Left hindlimb (tissue), 1 donor: ENCODE data around the gene MTREX.
"Not testable (repeated sequence)": the region's sequence is repeated elsewhere in the genome, so short reads cannot be mapped to it uniquely, and the experiment has no call there.

Experiments
- DNase-seq: peaks from one replicate; pipeline ENCODE4 v3.0.0-alpha.2; 2018

MTREX gene

GRCh38 chr5:55307383-55308253 lies at the start of gene MTREX, which contains the start of gene DHX29:
TSS of gene MTREX (plus strand) at chr5:55307989. CDS start at chr5:55308014, 25 bp downstream.
TSS of gene DHX29 (minus strand) at chr5:55307694. CDS start at chr5:55307573, 121 bp downstream.
- DNase-seq: peak; percentile 94

DNA sequence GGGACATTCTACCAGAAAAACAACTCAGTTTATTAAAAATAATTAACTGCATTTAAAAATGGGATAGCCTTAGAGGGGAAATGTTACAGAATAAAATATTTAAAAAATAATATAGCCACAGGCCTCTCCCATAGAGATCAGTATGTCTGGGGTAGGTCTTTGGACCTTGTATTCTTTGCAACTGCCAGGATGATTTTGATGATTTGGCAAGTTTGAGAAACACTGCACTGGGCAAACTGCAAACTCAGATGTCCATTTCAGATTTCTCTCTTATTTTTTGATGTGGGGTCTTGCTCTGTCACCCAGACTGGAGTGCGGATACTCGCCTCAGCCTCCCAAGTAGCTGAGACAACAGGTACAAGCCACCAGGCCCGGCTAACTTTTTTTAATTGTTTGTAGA lies 49.5 kb upstream of the MTREX start:
- no peak for DNase-seq

DNA sequence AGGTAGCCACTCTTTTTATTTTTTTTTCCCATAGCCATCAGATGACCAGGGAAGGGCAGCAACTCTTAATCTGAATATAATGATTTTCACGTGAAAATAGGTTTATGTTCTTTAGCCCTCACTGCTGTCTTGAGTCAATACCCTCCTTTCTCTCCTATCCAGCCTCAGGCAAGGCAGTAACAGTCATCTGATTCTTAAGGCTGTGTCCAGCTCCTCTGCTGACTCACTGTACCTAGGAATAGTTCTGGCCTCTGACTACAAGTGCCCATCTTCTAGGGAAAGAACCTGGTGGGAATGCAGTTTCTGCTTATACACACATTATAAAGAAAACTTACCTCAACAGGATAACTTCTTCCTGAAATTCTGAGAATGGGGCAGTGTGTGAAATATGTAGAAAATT lies 31.0 kb upstream of the MTREX start:
- no peak for DNase-seq

- DNase-seq: no peak
Measured at GRCh38 chr5:55278778-55279177, 29.0 kb upstream of the MTREX start.

DNA sequence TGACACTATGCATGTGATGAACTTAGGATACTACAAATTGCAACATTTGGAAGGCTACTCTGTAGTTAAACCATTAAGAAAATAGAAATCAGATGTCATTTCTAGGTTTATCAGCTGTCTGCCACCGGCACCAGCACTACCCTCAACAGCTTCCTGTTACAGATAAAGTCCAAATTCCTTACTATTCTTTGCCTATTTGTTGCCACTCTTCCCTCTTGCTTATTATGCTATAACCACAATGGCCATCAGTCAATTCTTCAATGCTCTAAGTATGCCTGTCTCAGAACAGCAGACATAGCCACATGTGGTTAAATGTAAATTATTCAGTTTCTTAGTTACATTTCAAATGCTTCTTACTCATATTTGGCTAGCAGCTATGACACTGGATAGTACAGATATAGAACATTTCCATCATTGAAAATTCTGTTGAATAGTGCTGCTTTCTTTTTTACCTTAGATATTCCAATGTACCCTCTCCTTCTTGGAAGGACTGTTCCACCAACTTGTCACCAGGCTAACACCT lies 21.3 kb upstream of the MTREX start:
- DNase-seq: no peak

- no peak for DNase-seq
Measured at GRCh38 chr5:55289808-55290207, 18.0 kb upstream of the MTREX start.

DNA sequence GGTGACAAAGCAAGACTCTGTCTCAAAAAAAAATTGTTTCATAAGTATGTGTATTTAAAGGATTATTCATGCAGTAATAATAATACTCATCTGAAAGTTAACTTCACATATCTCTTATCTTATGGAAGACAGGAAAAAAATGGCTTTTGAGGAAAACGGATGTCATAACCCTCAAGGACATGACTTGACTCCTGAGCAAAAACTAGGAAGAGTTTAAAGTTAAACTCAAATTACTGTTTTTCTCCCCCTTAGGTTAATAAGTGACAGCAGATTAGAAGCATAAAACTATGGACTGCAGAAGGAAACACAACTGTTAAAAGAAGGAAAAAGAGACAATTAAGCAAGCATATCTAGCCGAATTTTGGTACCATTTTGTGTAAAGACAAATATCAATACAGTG lies 16.8 kb upstream of the MTREX start:
- DNase-seq: no peak

DNA sequence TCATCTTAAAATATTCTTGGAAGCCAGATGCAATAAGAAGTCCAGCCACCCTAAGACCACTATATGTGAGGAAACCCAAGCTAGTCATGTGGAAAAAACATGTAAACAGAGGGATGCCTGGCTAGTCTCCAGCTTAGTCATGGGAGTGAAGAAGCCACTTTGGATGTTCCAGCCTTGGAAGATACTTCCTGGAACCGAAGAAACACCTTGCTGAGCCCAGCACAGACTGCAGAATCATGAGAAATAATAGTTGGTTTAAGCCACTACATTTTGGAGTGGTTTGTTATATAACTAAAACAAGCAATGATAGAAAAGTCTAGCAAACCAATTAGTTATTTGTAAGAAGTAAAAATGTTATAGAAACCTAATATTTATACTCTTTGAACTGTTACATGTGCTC lies 12.9 kb upstream of the MTREX start:
- no peak for DNase-seq

GRCh38 chr5:55300890-55301289 lies 6.9 kb upstream of the MTREX start:
- no peak for DNase-seq

GRCh38 chr5:55303238-55303690 lies 4.5 kb upstream of the MTREX start:
- no peak for DNase-seq

DNA sequence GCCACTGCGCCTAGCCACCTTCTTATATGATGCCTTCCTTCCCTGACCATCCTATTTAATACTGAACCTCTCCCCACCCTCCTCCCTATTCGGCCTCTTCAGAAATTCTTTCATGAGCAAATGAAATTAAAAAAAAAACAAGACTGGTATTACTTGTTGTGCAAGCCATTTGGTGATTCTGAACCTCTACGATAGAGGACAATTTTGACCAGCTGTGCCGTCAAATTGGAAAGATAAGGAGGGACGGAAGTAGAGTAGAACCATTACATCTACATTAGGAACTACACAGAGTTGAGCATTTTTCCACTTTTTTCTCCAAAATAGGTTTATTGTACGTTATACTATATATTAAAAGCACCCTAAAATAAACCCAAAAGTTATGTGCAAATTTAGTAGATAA lies 3.2 kb upstream of the MTREX start:
- DNase-seq: no peak

DNA sequence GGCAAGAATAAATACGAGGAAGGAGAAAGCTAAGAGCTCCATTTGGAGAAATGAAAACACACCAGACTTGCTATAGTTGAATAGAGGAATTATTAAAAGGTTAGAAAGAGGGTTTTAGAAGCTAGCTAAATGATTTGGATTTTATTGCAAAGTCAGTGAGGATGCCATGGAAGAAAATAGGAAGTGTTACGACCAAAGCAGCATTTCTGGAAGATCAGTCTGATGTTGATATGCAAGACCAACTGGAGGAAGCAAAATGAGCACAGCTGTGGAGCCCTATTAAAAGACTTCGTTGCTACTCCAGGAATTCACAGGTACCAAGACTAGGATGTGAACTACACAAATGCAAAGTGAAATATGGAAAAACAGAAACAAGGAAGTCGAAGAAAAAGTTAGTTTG lies 2.4 kb upstream of the MTREX start:
- DNase-seq: no peak

DNA sequence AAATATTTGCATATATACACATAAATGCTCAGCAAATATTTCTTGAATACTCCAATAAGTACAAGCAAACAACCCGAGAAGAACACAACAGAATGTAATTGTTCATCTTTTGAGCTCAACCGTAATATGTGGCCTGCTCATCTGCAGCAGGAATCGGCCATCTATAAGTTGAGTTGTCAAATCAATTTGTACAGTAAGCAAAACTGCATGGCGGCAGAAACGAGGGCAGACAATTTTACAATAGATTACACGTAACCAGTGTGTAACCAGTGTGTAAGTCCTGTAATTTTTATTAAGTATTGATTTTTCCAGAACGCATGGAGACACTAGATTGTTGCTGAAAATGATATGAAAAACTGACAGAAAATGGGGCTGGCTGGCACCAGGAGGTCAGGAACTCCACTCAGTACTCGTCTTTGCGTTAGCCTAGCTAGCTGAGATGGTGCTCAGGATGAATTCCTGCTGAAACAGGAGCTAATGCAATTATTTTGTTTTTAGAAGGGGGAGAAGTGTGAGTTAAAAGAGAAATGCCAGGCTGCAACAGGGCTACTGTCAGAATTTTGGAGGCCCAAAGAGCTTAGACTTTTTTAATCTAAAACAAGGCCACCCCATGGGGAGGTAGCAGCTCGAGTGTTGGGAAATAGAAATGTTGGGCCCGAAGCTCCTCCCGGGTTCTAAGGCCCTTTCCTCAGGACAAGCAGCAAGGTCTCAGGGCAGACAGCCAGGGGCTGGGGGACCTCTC lies 977 bp upstream of the MTREX start:
- no peak for DNase-seq

- DNase-seq: no peak
Measured at GRCh38 chr5:55308254-55308836, 556 bp downstream of the MTREX start.

- DNase-seq: no peak
Measured at GRCh38 chr5:55313870-55314617, 6.3 kb downstream of the MTREX start.

- DNase-seq: no peak
Measured at GRCh38 chr5:55316289-55316688, 8.5 kb downstream of the MTREX start.

GRCh38 chr5:55316837-55317236 lies 9.0 kb downstream of the MTREX start:
- DNase-seq: no peak

DNA sequence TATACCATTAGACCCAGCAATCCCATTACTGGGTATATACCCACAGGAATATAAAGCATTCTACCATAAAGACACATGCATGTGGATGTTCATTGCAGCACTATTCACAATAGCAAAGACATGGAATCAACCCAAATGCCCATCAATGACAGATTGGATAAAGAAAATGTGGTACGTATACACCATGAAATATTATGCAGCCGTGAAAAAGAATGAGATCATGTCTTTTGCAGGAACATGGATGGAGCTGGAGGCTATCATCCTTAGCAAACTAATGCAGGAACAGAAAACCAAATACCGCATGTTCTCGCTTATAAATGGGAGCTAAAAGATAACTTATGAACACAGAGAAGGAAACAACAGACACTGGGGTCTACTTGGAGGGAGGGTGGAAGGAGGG lies 10.4 kb downstream of the MTREX start:
- not testable (repeated sequence) for DNase-seq

- DNase-seq: no peak
Measured at GRCh38 chr5:55319491-55319890, 11.7 kb downstream of the MTREX start.

DNA sequence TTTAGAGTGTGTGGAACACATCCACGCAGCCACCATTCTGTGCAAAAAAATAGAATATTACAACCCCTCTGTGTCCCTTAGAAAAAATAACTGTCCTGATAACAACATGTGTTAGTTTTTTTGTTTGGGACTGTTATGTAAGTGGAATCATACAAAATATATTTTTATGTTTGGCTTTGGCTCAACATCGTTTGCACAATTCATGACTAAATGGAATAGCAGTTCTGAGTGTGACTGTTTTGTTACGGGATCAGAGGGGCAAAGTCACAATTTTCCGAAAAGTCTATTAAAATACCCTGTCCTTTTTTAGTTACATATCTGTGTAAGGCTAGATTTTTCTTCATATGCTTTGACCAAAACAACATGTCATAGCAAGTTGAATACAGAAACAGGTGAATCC lies 12.8 kb downstream of the MTREX start:
- DNase-seq: no peak

GRCh38 chr5:55324006-55324405 lies 16.2 kb downstream of the MTREX start:
- DNase-seq: no peak

DNA sequence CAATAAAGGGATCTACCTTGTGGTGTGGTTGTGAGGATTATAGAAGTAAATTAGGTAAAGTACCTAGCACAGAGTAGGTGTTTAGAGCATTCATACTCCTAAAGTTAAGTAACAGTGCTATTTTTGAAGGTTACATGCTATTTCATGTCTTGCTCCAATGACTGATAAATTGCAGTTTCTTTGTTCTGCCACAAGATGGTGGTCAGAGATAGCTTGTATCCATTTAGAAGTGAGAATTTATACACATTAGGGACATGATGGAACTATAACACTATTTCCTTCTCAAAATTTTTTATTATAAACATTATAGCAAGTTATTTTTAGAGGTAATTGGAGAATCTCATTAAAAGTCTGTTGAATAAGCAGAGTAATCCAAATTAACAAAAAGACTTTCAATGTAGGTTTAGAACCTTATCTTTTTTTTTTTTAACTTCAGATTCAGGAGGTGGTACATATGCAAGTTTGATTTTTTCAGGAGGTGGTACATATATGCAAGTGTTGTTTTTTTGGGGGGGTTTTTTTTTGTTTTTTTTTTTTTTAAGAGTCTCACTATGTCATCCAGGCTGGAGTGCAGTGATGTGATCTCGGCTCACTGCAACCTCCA lies 17.1 kb downstream of the MTREX start:
- no peak for DNase-seq
